Stimulated activated CD4-positive, alpha-beta T cell treated with anti-CD3 and anti-CD28 coated beads, Interleukin-4, amount 100 ng/mL, for 48 hours (primary cell): ENCODE measurements around the gene FGD6.
"Not testable (repeated sequence)": the region's sequence is repeated elsewhere in the genome, so short reads cannot be mapped to it uniquely, and the experiment has no call there.

Experiments
- DNase-seq, 2 donors: peaks; one replicate each; pipeline ENCODE4 v3.0.0-alpha.2; 2020; ENCODE audit warnings: low read depth in 2 of 2

Gene FGD6

GRCh38 chr12:95126076-95126475, 91.2 kb downstream of the FGD6 start:
- DNase-seq = no peak

- DNase-seq = no peak
These were observed 93.2 kb downstream of the FGD6 start for GRCh38 chr12:95124106-95124505.

GRCh38 chr12:95118788-95119179, 98.5 kb downstream of the FGD6 start:
- DNase-seq = no peak

GRCh38 chr12:95118138-95118787, 99.0 kb downstream of the FGD6 start:
- DNase-seq = no peak

GRCh38 chr12:95117178-95117599, 100.1 kb downstream of the FGD6 start:
- peak; percentile 29 to 44 for DNase-seq

- DNase-seq = no peak
These were observed 100.5 kb downstream of the FGD6 start for GRCh38 chr12:95116773-95117172.

GRCh38 chr12:95116341-95116740, 100.9 kb downstream of the FGD6 start:
- DNase-seq = no peak

GRCh38 chr12:95115641-95116040, 101.6 kb downstream of the FGD6 start:
- no peak for DNase-seq

GRCh38 chr12:95114766-95115405, 102.4 kb downstream of the FGD6 start:
- DNase-seq = no peak

- no peak for DNase-seq
These were observed 109.9 kb downstream of the FGD6 start for GRCh38 chr12:95107362-95107761.

GRCh38 chr12:95105540-95105939, 111.7 kb downstream of the FGD6 start:
- DNase-seq = no peak

- DNase-seq = no peak
These were observed 112.3 kb downstream of the FGD6 start for GRCh38 chr12:95104919-95105452.

GRCh38 chr12:95102916-95103671, 114.2 kb downstream of the FGD6 start:
- DNase-seq = peak in 1 of 2 donors; percentile 44

GRCh38 chr12:95101957-95102356, 115.3 kb downstream of the FGD6 start:
- not testable (repeated sequence) for DNase-seq

GRCh38 chr12:95100264-95101190, 116.7 kb downstream of the FGD6 start:
- no peak for DNase-seq

GRCh38 chr12:95099270-95099790, 117.9 kb downstream of the FGD6 start:
- DNase-seq = no peak

- no peak for DNase-seq
These were observed 120.4 kb downstream of the FGD6 start for GRCh38 chr12:95096852-95097251.

- DNase-seq = no peak
These were observed 120.9 kb downstream of the FGD6 start for GRCh38 chr12:95096378-95096777.

GRCh38 chr12:95095866-95096265, 121.4 kb downstream of the FGD6 start:
- DNase-seq = not testable (repeated sequence)

- DNase-seq = no peak
These were observed 127.8 kb downstream of the FGD6 start for GRCh38 chr12:95089462-95089861.

GRCh38 chr12:95088379-95088778, 128.9 kb downstream of the FGD6 start:
- no peak for DNase-seq
